PFSK-1 (cell line): ENCODE measurements around the gene WDR64.

Experiments
- FOXP2 ChIP-seq: optimal IDR thresholded peaks from 2 replicates; pipeline ENCODE3; 2011; ENCODE audit warnings: borderline replicate concordance, control low read depth, inconsistent platforms; ENCODE audit not compliant: insufficient read depth; ENCODE audit errors: extremely low read length, extremely low read depth
- POLR2AphosphoS5 ChIP-seq: IDR thresholded peaks from 2 replicates; pipeline ENCODE4 v1.6.1; 2012; ENCODE audit warnings: low read depth, mild to moderate bottlenecking, control low read depth, low read length, moderate library complexity
- REST ChIP-seq, 2 experiments: IDR thresholded peaks; 2 replicates each; pipeline versions ENCODE4 v1.6.1 to v1.8.0; 2011 to 2012; ENCODE audit warnings: low read depth in 2 of 2, low read length in 2 of 2, control low read depth in 1 of 2, inconsistent platforms in 1 of 2, mild to moderate bottlenecking in 1 of 2, moderate library complexity in 1 of 2; ENCODE audit not compliant: insufficient read depth in 1 of 2
- SIN3A ChIP-seq: IDR thresholded peaks from 2 replicates; pipeline ENCODE4 v1.6.1; 2012; ENCODE audit warnings: mild to moderate bottlenecking, low read length, moderate library complexity, borderline replicate concordance; ENCODE audit not compliant: insufficient read depth
- TAF1 ChIP-seq: IDR thresholded peaks from 2 replicates; pipeline ENCODE4 v1.6.1; 2012; ENCODE audit warnings: low read length, control low read depth, borderline replicate concordance; ENCODE audit not compliant: insufficient read depth

The WDR64 gene

GRCh38 chr1:241775021-241775420 lies 122.9 kb downstream of the WDR64 start:
- no peak for TF ChIP-seq REST (IDR thresholded peaks at IDR 0.05; ENCODE audit: insufficient read depth in 1 of 2, low read depth in 2 of 2, low read length in 2 of 2)
- no peak for TF ChIP-seq TAF1
- TF ChIP-seq POLR2AphosphoS5 = no peak
- TF ChIP-seq FOXP2 = no peak
- no peak for TF ChIP-seq SIN3A

GRCh38 chr1:241776911-241777310 lies 124.8 kb downstream of the WDR64 start:
- TF ChIP-seq REST (IDR thresholded peaks at IDR 0.05; ENCODE audit: insufficient read depth in 1 of 2, low read depth in 2 of 2, low read length in 2 of 2) (no peak), POLR2AphosphoS5 (no peak), TAF1 (no peak), SIN3A (no peak), FOXP2 (no peak)

GRCh38 chr1:241778117-241778516 lies 126.0 kb downstream of the WDR64 start:
- TF ChIP-seq TAF1 (no peak), SIN3A (no peak), REST (IDR thresholded peaks at IDR 0.05; ENCODE audit: insufficient read depth in 1 of 2, low read depth in 2 of 2, low read length in 2 of 2) (no peak), FOXP2 (no peak), POLR2AphosphoS5 (no peak)

GRCh38 chr1:241779897-241780296 lies 127.8 kb downstream of the WDR64 start:
- TF ChIP-seq FOXP2 (no peak), SIN3A (no peak), TAF1 (no peak), POLR2AphosphoS5 (no peak), REST (IDR thresholded peaks at IDR 0.05; ENCODE audit: insufficient read depth in 1 of 2, low read depth in 2 of 2, low read length in 2 of 2) (no peak)

- no peak for TF ChIP-seq TAF1
- no peak for TF ChIP-seq SIN3A
- no peak for TF ChIP-seq FOXP2
- TF ChIP-seq POLR2AphosphoS5 = no peak
- no peak for TF ChIP-seq REST (IDR thresholded peaks at IDR 0.05; ENCODE audit: insufficient read depth in 1 of 2, low read depth in 2 of 2, low read length in 2 of 2)
These were observed 130.3 kb downstream of the WDR64 start for GRCh38 chr1:241782396-241782795.
